ENCODE results near the gene ABL1.

The ABL1 gene

GRCh38 chr9:130884542-130885483, 49.8 kb downstream of the ABL1 start:
- 97% methylated on average over 47 of the region's 47 CpGs for WGBS (ENCODE audit: insufficient coverage)
- H3K4me3 ChIP-seq (ENCODE audit: control insufficient read depth in 1 of 7, extremely low read depth in 1 of 7, insufficient read depth in 4 of 7, low read depth in 2 of 7, low read length in 6 of 7), result no peak overlapping the region
- no peak overlapping the region for H3K27ac ChIP-seq (ENCODE audit: insufficient read depth in 1 of 2, low read depth in 1 of 2, low read length in 2 of 2, poor library complexity in 1 of 2, severe bottlenecking in 2 of 2)
- H3K4me1 ChIP-seq (ENCODE audit: control extremely low read depth in 1 of 4, control insufficient read depth in 4 of 4, insufficient read depth in 4 of 4, low read length in 3 of 4), result no peaks in the 10 kb centered on the region
- CTCF ChIA-PET, result interaction anchor here (0.9 kb wide), 1 partner anchor 161 kb away, joined by 3 read pairs; no protein-coding TSS in a partner anchor
- no peaks in the 10 kb centered on the region for H3K27me3 ChIP-seq (replicated peaks in 2 of 5; ENCODE audit: control insufficient read depth in 4 of 5, insufficient read depth in 5 of 5, low read length in 4 of 5)
- H3K36me3 ChIP-seq (ENCODE audit: control insufficient read depth in 4 of 4, insufficient read depth in 4 of 4, low read length in 3 of 4), result peaks cover 16 to 85% (median 62%) of the 10 kb centered on the region in 4 experiments
- no peaks in the 10 kb centered on the region for H3K9me3 ChIP-seq (ENCODE audit: control extremely low read depth in 1 of 5, control insufficient read depth in 4 of 5, insufficient read depth in 2 of 5, low read depth in 1 of 5, low read length in 4 of 5)
- POLR2A ChIA-PET, result no interaction called here
- DNase-seq, result no peak

- ChIA-PET CTCF (interaction anchor here (0.8 to 0.9 kb wide), 2 partner anchors 16 to 161 kb away, joined by 3 to 4 read pairs; no protein-coding TSS in a partner anchor), POLR2A (no interaction called here)
- H3K9me3 ChIP-seq (ENCODE audit: control extremely low read depth in 1 of 5, control insufficient read depth in 4 of 5, insufficient read depth in 2 of 5, low read depth in 1 of 5, low read length in 4 of 5), result no peaks in the 10 kb centered on the region
- no peak for DNase-seq
- H3K36me3 ChIP-seq (ENCODE audit: control insufficient read depth in 4 of 4, insufficient read depth in 4 of 4, low read length in 3 of 4), result peaks cover 15 to 82% (median 59%) of the 10 kb centered on the region in 4 experiments
- WGBS (ENCODE audit: insufficient coverage), result 97% methylated on average over 35 of the region's 35 CpGs
- no peak overlapping the region for H3K4me3 ChIP-seq (ENCODE audit: control insufficient read depth in 1 of 7, extremely low read depth in 1 of 7, insufficient read depth in 4 of 7, low read depth in 2 of 7, low read length in 6 of 7)
- H3K4me1 ChIP-seq (ENCODE audit: control extremely low read depth in 1 of 4, control insufficient read depth in 4 of 4, insufficient read depth in 4 of 4, low read length in 3 of 4), result no peaks in the 10 kb centered on the region
- no peaks in the 10 kb centered on the region for H3K27me3 ChIP-seq (replicated peaks in 2 of 5; ENCODE audit: control insufficient read depth in 4 of 5, insufficient read depth in 5 of 5, low read length in 4 of 5)
- H3K27ac ChIP-seq (ENCODE audit: insufficient read depth in 1 of 2, low read depth in 1 of 2, low read length in 2 of 2, poor library complexity in 1 of 2, severe bottlenecking in 2 of 2), result no peak overlapping the region
These were observed 50.7 kb downstream of the ABL1 start for GRCh38 chr9:130885484-130886375.

- Histone ChIP-seq H3K4me3 (ENCODE audit: control insufficient read depth in 1 of 7, extremely low read depth in 1 of 7, insufficient read depth in 4 of 7, low read depth in 2 of 7, low read length in 6 of 7) (no peak overlapping the region), H3K36me3 (ENCODE audit: control insufficient read depth in 4 of 4, insufficient read depth in 4 of 4, low read length in 3 of 4) (peaks cover 6 to 75% (median 52%) of the 10 kb centered on the region in 4 experiments), H3K9me3 (ENCODE audit: control extremely low read depth in 1 of 5, control insufficient read depth in 4 of 5, insufficient read depth in 2 of 5, low read depth in 1 of 5, low read length in 4 of 5) (no peaks in the 10 kb centered on the region), H3K27ac (ENCODE audit: insufficient read depth in 1 of 2, low read depth in 1 of 2, low read length in 2 of 2, poor library complexity in 1 of 2, severe bottlenecking in 2 of 2) (no peak overlapping the region), H3K4me1 (ENCODE audit: control extremely low read depth in 1 of 4, control insufficient read depth in 4 of 4, insufficient read depth in 4 of 4, low read length in 3 of 4) (no peaks in the 10 kb centered on the region), H3K27me3 (replicated peaks in 2 of 5; ENCODE audit: control insufficient read depth in 4 of 5, insufficient read depth in 5 of 5, low read length in 4 of 5) (no peaks in the 10 kb centered on the region)
- ChIA-PET CTCF (interaction anchor here (2.3 kb wide), 1 partner anchor 186 kb away, joined by 6 read pairs; no protein-coding TSS in a partner anchor), POLR2A (no interaction called here)
- DNase-seq, result no peak
- 94% methylated on average over 23 of the region's 23 CpGs for WGBS (ENCODE audit: insufficient coverage)
These were observed 51.9 kb downstream of the ABL1 start for GRCh38 chr9:130886981-130887380.

GRCh38 chr9:130887494-130888144, 52.6 kb downstream of the ABL1 start:
- Histone ChIP-seq H3K27ac (ENCODE audit: insufficient read depth in 1 of 2, low read depth in 1 of 2, low read length in 2 of 2, poor library complexity in 1 of 2, severe bottlenecking in 2 of 2) (no peak overlapping the region), H3K27me3 (replicated peaks in 2 of 5; ENCODE audit: control insufficient read depth in 4 of 5, insufficient read depth in 5 of 5, low read length in 4 of 5) (no peaks in the 10 kb centered on the region), H3K9me3 (ENCODE audit: control extremely low read depth in 1 of 5, control insufficient read depth in 4 of 5, insufficient read depth in 2 of 5, low read depth in 1 of 5, low read length in 4 of 5) (no peaks in the 10 kb centered on the region), H3K4me3 (ENCODE audit: control insufficient read depth in 1 of 7, extremely low read depth in 1 of 7, insufficient read depth in 4 of 7, low read depth in 2 of 7, low read length in 6 of 7) (no peak overlapping the region), H3K4me1 (ENCODE audit: control extremely low read depth in 1 of 4, control insufficient read depth in 4 of 4, insufficient read depth in 4 of 4, low read length in 3 of 4) (no peaks in the 10 kb centered on the region), H3K36me3 (ENCODE audit: control insufficient read depth in 4 of 4, insufficient read depth in 4 of 4, low read length in 3 of 4) (peaks cover 6 to 76% (median 49%) of the 10 kb centered on the region in 4 experiments)
- ChIA-PET CTCF (interaction anchor here (0.9 to 2.3 kb wide), 3 partner anchors 16 to 186 kb away, joined by 3 to 6 read pairs (median 3); no protein-coding TSS in a partner anchor), POLR2A (no interaction called here)
- no peak for DNase-seq
- WGBS (ENCODE audit: insufficient coverage), result 97% methylated on average over 14 of the region's 25 CpGs

- peaks cover 6 to 72% (median 49%) of the 10 kb centered on the region in 4 experiments for H3K36me3 ChIP-seq (ENCODE audit: control insufficient read depth in 4 of 4, insufficient read depth in 4 of 4, low read length in 3 of 4)
- H3K9me3 ChIP-seq (ENCODE audit: control extremely low read depth in 1 of 5, control insufficient read depth in 4 of 5, insufficient read depth in 2 of 5, low read depth in 1 of 5, low read length in 4 of 5), result no peaks in the 10 kb centered on the region
- 97% methylated on average over 18 of the region's 22 CpGs for WGBS (ENCODE audit: insufficient coverage)
- H3K27me3 ChIP-seq (replicated peaks in 2 of 5; ENCODE audit: control insufficient read depth in 4 of 5, insufficient read depth in 5 of 5, low read length in 4 of 5), result no peaks in the 10 kb centered on the region
- H3K27ac ChIP-seq (ENCODE audit: insufficient read depth in 1 of 2, low read depth in 1 of 2, low read length in 2 of 2, poor library complexity in 1 of 2, severe bottlenecking in 2 of 2), result no peak overlapping the region
- H3K4me3 ChIP-seq (ENCODE audit: control insufficient read depth in 1 of 7, extremely low read depth in 1 of 7, insufficient read depth in 4 of 7, low read depth in 2 of 7, low read length in 6 of 7), result no peak overlapping the region
- DNase-seq, result no peak
- peaks cover 0 to 7% (median 4%) of the 10 kb centered on the region in 4 experiments for H3K4me1 ChIP-seq (ENCODE audit: control extremely low read depth in 1 of 4, control insufficient read depth in 4 of 4, insufficient read depth in 4 of 4, low read length in 3 of 4)
- ChIA-PET POLR2A (no interaction called here), CTCF (interaction anchor here (0.7 to 2.6 kb wide), 6 partner anchors 17 to 187 kb away, joined by 3 to 8 read pairs (median 4); no protein-coding TSS in a partner anchor)
These were observed 53.3 kb downstream of the ABL1 start for GRCh38 chr9:130888146-130888885.

- Histone ChIP-seq H3K9me3 (ENCODE audit: control extremely low read depth in 1 of 5, control insufficient read depth in 4 of 5, insufficient read depth in 2 of 5, low read depth in 1 of 5, low read length in 4 of 5) (no peaks in the 10 kb centered on the region), H3K4me1 (ENCODE audit: control extremely low read depth in 1 of 4, control insufficient read depth in 4 of 4, insufficient read depth in 4 of 4, low read length in 3 of 4) (peaks cover 0 to 17% (median 12%) of the 10 kb centered on the region in 4 experiments), H3K4me3 (ENCODE audit: control insufficient read depth in 1 of 7, extremely low read depth in 1 of 7, insufficient read depth in 4 of 7, low read depth in 2 of 7, low read length in 6 of 7) (no peak overlapping the region), H3K27ac (ENCODE audit: insufficient read depth in 1 of 2, low read depth in 1 of 2, low read length in 2 of 2, poor library complexity in 1 of 2, severe bottlenecking in 2 of 2) (no peak overlapping the region), H3K36me3 (ENCODE audit: control insufficient read depth in 4 of 4, insufficient read depth in 4 of 4, low read length in 3 of 4) (peaks cover 2 to 54% (median 34%) of the 10 kb centered on the region in 4 experiments), H3K27me3 (replicated peaks in 2 of 5; ENCODE audit: control insufficient read depth in 4 of 5, insufficient read depth in 5 of 5, low read length in 4 of 5) (no peaks in the 10 kb centered on the region)
- DNase-seq, result no peak
- WGBS (ENCODE audit: insufficient coverage), result 98% methylated on average over 7 of the region's 9 CpGs
- CTCF ChIA-PET, result interaction anchor here (1.0 to 2.6 kb wide), 3 partner anchors 9 to 156 kb away, joined by 3 to 8 read pairs (median 5); no protein-coding TSS in a partner anchor
- POLR2A ChIA-PET, result no interaction called here
These were observed 55.1 kb downstream of the ABL1 start for GRCh38 chr9:130890124-130890523.
